IMR-90 (cell line): ENCODE measurements around the gene CISTR. TPM values are rescaled to one million over a fixed set of nuclear protein-coding genes. Genes with fewer than 3 reads are reported as not detected.

Experiments used
- ATAC-seq: fragments of 200-7000 bp; cut with Tn5 transposase; 2 replicates; pipeline ENCODE4 v1.9.1; 2020; ENCODE audit warnings: low read depth, mild to moderate bottlenecking, moderate library complexity
- BruUV-seq: library from RNA; stranded (reverse); fragments of 400-500 nt; replicated peaks from 2 replicates; lab custom pipeline; 2021; lab: Mats Ljungman, UMichigan
- CTCF ChIA-PET: fragments of 300-600 bp; formaldehyde crosslinking; extraction: SDS; loops from one replicate; lab custom pipeline; 2021; ENCODE audit warnings: antibody characterized with exemption; lab: Yijun Ruan, JAX
- POLR2A ChIA-PET: fragments of 300-600 bp; sonication (Branson Sonifier 250); formaldehyde crosslinking; loops from one replicate; lab custom pipeline; 2022; ENCODE audit warnings: antibody characterized with exemption; ENCODE audit not compliant: unreplicated experiment; lab: Charles Lee
- DNase-seq: peaks from one replicate; pipeline ENCODE4 v3.0.0; 2013
- H2AFZ ChIP-seq: replicated peaks from 2 replicates; pipeline ENCODE3; 2013; ENCODE audit warnings: low read length, mild to moderate bottlenecking; ENCODE audit not compliant: poor library complexity
- H2AK5ac ChIP-seq: 2 replicates; pipeline ENCODE4 v1.6.1; 2013; ENCODE audit warnings: low read depth, low read length, inconsistent platforms
- H2AK9ac ChIP-seq: replicated peaks from 2 replicates; pipeline ENCODE3; 2013; ENCODE audit warnings: mild to moderate bottlenecking, low read depth, low read length, moderate library complexity; ENCODE audit not compliant: poor library complexity
- H2BK120ac ChIP-seq: 2 replicates; pipeline ENCODE4 v1.6.1; 2013; ENCODE audit warnings: low read depth, low read length, inconsistent platforms
- H2BK15ac ChIP-seq: 3 replicates; pipeline ENCODE4 v1.6.1; 2013; ENCODE audit warnings: low read depth, low read length, inconsistent platforms
- H2BK20ac ChIP-seq: 2 replicates; pipeline ENCODE4 v1.6.1; 2013; ENCODE audit warnings: low read depth, mild to moderate bottlenecking, inconsistent platforms, low read length, moderate library complexity
- H2BK5ac ChIP-seq: 2 replicates; pipeline ENCODE4 v1.6.1; 2013; ENCODE audit warnings: mild to moderate bottlenecking, low read depth, low read length, inconsistent platforms; ENCODE audit not compliant: poor library complexity, severe bottlenecking
- H3K14ac ChIP-seq: replicated peaks from 2 replicates; pipeline ENCODE4 v1.6.1; 2013; ENCODE audit warnings: low read depth, low read length, inconsistent platforms
- H3K18ac ChIP-seq: 2 replicates; pipeline ENCODE4 v1.6.1; 2013; ENCODE audit warnings: low read depth, low read length, control low read depth
- H3K23ac ChIP-seq: 2 replicates; pipeline ENCODE4 v1.6.1; 2013; ENCODE audit warnings: low read depth, low read length, inconsistent platforms
- H3K27ac ChIP-seq: 2 replicates; pipeline ENCODE4 v1.5.1; 2013; ENCODE audit warnings: mild to moderate bottlenecking, control low read depth, low read length; ENCODE audit not compliant: insufficient read depth
- H3K27me3 ChIP-seq: 2 replicates; pipeline ENCODE4 v1.6.1; 2013; ENCODE audit warnings: low read length; ENCODE audit not compliant: control insufficient read depth, insufficient read depth
- H3K36me3 ChIP-seq: 2 replicates; pipeline ENCODE4 v1.6.1; 2013; ENCODE audit warnings: low read length, mixed read lengths; ENCODE audit not compliant: control insufficient read depth, insufficient read depth
- H3K4ac ChIP-seq: 2 replicates; pipeline ENCODE4 v1.6.1; 2013; ENCODE audit warnings: low read depth, low read length, inconsistent platforms
- H3K4me1 ChIP-seq: 2 replicates; pipeline ENCODE4 v1.6.1; 2013; ENCODE audit warnings: low read length, mixed read lengths; ENCODE audit not compliant: control insufficient read depth, insufficient read depth
- H3K4me2 ChIP-seq: 2 replicates; pipeline ENCODE4 v1.6.1; 2013; ENCODE audit warnings: low read depth, mild to moderate bottlenecking, control low read depth, low read length, moderate library complexity
- H3K4me3 ChIP-seq: 2 replicates; pipeline ENCODE4 v1.5.1; 2013; ENCODE audit warnings: low read depth, mild to moderate bottlenecking, control low read depth, low read length, moderate library complexity; ENCODE audit not compliant: insufficient read depth
- H3K56ac ChIP-seq: 2 replicates; pipeline ENCODE4 v1.6.1; 2013; ENCODE audit warnings: low read length, inconsistent platforms; ENCODE audit not compliant: insufficient read depth; ENCODE audit errors: extremely low read depth
- H3K79me1 ChIP-seq, 2 experiments: 2 replicates each; pipeline ENCODE4 v1.6.1; 2013; ENCODE audit warnings: low read length in 2 of 2, inconsistent platforms in 1 of 2, low read depth in 1 of 2
- H3K9ac ChIP-seq: 2 replicates; pipeline ENCODE4 v1.6.1; 2013; ENCODE audit warnings: low read depth, low read length, control low read depth
- H3K9me1 ChIP-seq: 2 replicates; pipeline ENCODE4 v1.6.1; 2013; ENCODE audit warnings: low read length, inconsistent platforms; ENCODE audit not compliant: insufficient read depth
- H3K9me3 ChIP-seq: 2 replicates; pipeline ENCODE4 v1.6.1; 2013; ENCODE audit warnings: low read length; ENCODE audit not compliant: control insufficient read depth, insufficient read depth
- H4K20me1 ChIP-seq: 2 replicates; pipeline ENCODE4 v1.6.1; 2013; ENCODE audit warnings: low read length, inconsistent platforms; ENCODE audit not compliant: insufficient read depth
- H4K5ac ChIP-seq: 2 replicates; pipeline ENCODE4 v1.6.1; 2013; ENCODE audit warnings: mild to moderate bottlenecking, low read depth, low read length, control low read depth
- H4K8ac ChIP-seq, 2 experiments: 2 replicates each; pipeline ENCODE4 v1.6.1; 2013; ENCODE audit warnings: low read depth in 2 of 2, low read length in 2 of 2, control low read depth in 1 of 2, inconsistent platforms in 1 of 2
- H4K91ac ChIP-seq: 2 replicates; pipeline ENCODE4 v1.6.1; 2013; ENCODE audit warnings: low read depth, low read length, inconsistent platforms; ENCODE audit not compliant: insufficient read depth
- BHLHE40 ChIP-seq: fragments of 150-350 bp; IDR thresholded peaks from 2 replicates; pipeline ENCODE4 v1.6.1; 2016; ENCODE audit warnings: mild to moderate bottlenecking, low read depth, low read length
- CEBPB ChIP-seq: IDR thresholded peaks from 2 replicates; pipeline ENCODE4 v1.6.1; 2012; ENCODE audit warnings: low read depth, low read length, improper control_type of control experiment
- CHD1 ChIP-seq: IDR thresholded peaks from 2 replicates; pipeline ENCODE4 v1.6.1; 2012; ENCODE audit warnings: low read depth, low read length, improper control_type of control experiment
- MAFK ChIP-seq: IDR thresholded peaks from 2 replicates; pipeline ENCODE4 v1.6.1; 2012; ENCODE audit warnings: low read depth, low read length, improper control_type of control experiment
- MAZ ChIP-seq: IDR thresholded peaks from 2 replicates; pipeline ENCODE4 v1.6.1; 2012; ENCODE audit warnings: low read depth, mild to moderate bottlenecking, low read length, improper control_type of control experiment, moderate library complexity, borderline replicate concordance
- NFE2L2 ChIP-seq: fragments of 150-350 bp; IDR thresholded peaks from 2 replicates; pipeline ENCODE4 v1.6.1; 2016; ENCODE audit warnings: low read depth, mild to moderate bottlenecking, low read length
- POLR2A ChIP-seq: IDR thresholded peaks from 2 replicates; pipeline ENCODE4 v1.6.1; 2012; ENCODE audit warnings: mild to moderate bottlenecking, low read depth, low read length
- RAD21 ChIP-seq: IDR thresholded peaks from 2 replicates; pipeline ENCODE4 v1.6.1; 2012; ENCODE audit warnings: low read length, improper control_type of control experiment
- RCOR1 ChIP-seq: IDR thresholded peaks from 2 replicates; pipeline ENCODE4 v1.6.1; 2012; ENCODE audit warnings: mild to moderate bottlenecking, low read length, improper control_type of control experiment; ENCODE audit not compliant: insufficient replicate concordance
- RFX5 ChIP-seq: IDR thresholded peaks from 2 replicates; pipeline ENCODE4 v1.8.0; 2012; ENCODE audit warnings: low read depth, mild to moderate bottlenecking, low read length, moderate library complexity
- SMC3 ChIP-seq: fragments of 150-350 bp; IDR thresholded peaks from 2 replicates; pipeline ENCODE4 v1.6.1; 2016; ENCODE audit warnings: low read depth, mild to moderate bottlenecking, antibody characterized with exemption, low read length, moderate library complexity
- WGBS, 2 experiments: methylation state at CpG; one replicate each; pipeline versions ENCODE4 v1.1.5 to v1.1.7; 2013; ENCODE audit warnings: missing lambda C conversion rate in 2 of 2; ENCODE audit not compliant: insufficient read length in 1 of 2; ENCODE audit errors: extremely low coverage in 2 of 2; 5-methylcytosine and 5-hydroxymethylcytosine counted together
- dilution Hi-C: fragments of 300-500 bp; cut with HindIII; formaldehyde crosslinking; loops from one replicate; pipeline ENCODE4 v1.14.3; 2018; ENCODE audit warnings: low sequenced_read_pairs; ENCODE audit not compliant: unreplicated experiment
- in situ Hi-C: fragments of 300-500 bp; cut with MboI; formaldehyde crosslinking; loops from 3 replicates; pipeline ENCODE4 v1.14.3; 2019; ENCODE audit warnings: low sequenced_read_pairs, inconsistent platforms, mixed read lengths
- intact Hi-C: fragments of 100-400 bp; cut with micrococcal nuclease; formaldehyde crosslinking; loops from 2 replicates; pipeline ENCODE4 v1.10.0; 2022
- polyA plus RNA-seq, 3 experiments: library from polyadenylated mRNA; depleted of rRNA; stranded (reverse); fragments of >200 nt; gene quantifications; 2 replicates each; pipeline ENCODE4 v1.2.3, GENCODE V29; 2012; ENCODE audit warnings: low replicate concordance in 1 of 3
- total RNA-seq: library from RNA; depleted of rRNA; stranded (reverse); fragments of >200 nt; gene quantifications from 2 replicates; pipeline ENCODE4 v1.2.3, GENCODE V29; 2012
- TF ChIP-seq, protein P1 (sequence below): conservative IDR thresholded peaks from 2 replicates; pipeline ENCODE4 v1.5.1; 2012; ENCODE audit warnings: mild to moderate bottlenecking, low read depth, low read length, improper control_type of control experiment
- TF ChIP-seq, protein P2 (sequence below): fragments of 150-350 bp; IDR thresholded peaks from 2 replicates; pipeline ENCODE4 v1.6.1; 2017; ENCODE audit warnings: mild to moderate bottlenecking, antibody characterized with exemption, low read length, low read depth
- TF ChIP-seq, protein P3 (sequence below): fragments of 150-350 bp; IDR thresholded peaks from 2 replicates; pipeline ENCODE4 v1.6.1; 2016; ENCODE audit warnings: low read depth, mild to moderate bottlenecking, low read length, moderate library complexity, borderline replicate concordance

Gene CISTR
- total and polyA plus RNA-seq, 2 of the 4 experiments (the other 2 are of a cell fraction), result not detected

DNA sequence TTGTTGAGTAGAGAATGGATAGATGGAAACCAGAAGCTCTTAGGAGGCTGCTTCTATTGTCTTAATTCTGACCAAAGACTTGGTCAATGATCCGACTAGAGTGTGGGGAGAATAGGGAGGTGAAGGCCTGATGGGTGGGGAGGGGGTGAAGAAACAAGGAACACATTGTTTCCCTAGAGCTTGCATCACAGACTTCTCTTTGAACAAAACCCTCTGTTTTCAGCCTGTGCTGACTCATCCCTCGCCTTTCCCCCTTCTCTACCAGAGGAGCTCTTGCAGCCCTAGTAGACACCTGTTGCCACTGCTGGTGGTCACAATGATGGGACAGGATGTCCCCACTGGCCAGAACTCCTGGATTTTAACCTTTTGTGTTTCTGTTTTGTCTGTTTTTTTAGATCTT is 46.8 kb upstream of the CISTR start (continued):
- TF ChIP-seq, protein P1, sequence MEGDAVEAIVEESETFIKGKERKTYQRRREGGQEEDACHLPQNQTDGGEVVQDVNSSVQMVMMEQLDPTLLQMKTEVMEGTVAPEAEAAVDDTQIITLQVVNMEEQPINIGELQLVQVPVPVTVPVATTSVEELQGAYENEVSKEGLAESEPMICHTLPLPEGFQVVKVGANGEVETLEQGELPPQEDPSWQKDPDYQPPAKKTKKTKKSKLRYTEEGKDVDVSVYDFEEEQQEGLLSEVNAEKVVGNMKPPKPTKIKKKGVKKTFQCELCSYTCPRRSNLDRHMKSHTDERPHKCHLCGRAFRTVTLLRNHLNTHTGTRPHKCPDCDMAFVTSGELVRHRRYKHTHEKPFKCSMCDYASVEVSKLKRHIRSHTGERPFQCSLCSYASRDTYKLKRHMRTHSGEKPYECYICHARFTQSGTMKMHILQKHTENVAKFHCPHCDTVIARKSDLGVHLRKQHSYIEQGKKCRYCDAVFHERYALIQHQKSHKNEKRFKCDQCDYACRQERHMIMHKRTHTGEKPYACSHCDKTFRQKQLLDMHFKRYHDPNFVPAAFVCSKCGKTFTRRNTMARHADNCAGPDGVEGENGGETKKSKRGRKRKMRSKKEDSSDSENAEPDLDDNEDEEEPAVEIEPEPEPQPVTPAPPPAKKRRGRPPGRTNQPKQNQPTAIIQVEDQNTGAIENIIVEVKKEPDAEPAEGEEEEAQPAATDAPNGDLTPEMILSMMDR, result no peak
- TF ChIP-seq RAD21 (no peak), SMC3 (no peak), POLR2A (no peak), CHD1 (no peak)

DNA sequence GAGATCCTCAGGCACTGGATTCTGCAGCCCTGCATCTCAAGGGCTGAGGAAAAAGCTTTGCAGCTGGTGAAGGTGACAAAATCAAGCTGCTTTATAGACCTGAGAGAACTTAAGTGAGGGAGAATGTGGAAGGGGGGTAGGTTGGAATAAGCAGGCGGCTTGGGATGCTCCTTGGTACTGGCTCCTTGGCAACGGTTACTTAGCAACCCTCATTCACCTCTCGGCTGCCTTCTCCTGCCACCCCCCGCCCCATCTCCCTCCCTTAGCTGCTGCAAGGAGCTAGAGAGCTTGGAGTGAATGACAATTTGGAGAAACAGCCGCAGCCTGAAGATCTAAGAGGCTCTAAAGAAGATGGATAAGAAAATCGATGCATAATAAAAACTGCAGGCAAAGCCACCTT is 44.1 kb upstream of the CISTR start:
- no CpG with 5 or more reads among the region's 6 CpGs for WGBS, 2 experiments
- POLR2A ChIA-PET, result no interaction called here
- TF ChIP-seq MAFK (no peak), POLR2A (no peak), NFE2L2 (no peak), MAZ (no peak), CEBPB (no peak), RCOR1 (no peak), RFX5 (no peak), BHLHE40 (no peak)
- TF ChIP-seq, protein P2, sequence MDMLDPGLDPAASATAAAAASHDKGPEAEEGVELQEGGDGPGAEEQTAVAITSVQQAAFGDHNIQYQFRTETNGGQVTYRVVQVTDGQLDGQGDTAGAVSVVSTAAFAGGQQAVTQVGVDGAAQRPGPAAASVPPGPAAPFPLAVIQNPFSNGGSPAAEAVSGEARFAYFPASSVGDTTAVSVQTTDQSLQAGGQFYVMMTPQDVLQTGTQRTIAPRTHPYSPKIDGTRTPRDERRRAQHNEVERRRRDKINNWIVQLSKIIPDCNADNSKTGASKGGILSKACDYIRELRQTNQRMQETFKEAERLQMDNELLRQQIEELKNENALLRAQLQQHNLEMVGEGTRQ, result no peak
- TF ChIP-seq, protein P3, sequence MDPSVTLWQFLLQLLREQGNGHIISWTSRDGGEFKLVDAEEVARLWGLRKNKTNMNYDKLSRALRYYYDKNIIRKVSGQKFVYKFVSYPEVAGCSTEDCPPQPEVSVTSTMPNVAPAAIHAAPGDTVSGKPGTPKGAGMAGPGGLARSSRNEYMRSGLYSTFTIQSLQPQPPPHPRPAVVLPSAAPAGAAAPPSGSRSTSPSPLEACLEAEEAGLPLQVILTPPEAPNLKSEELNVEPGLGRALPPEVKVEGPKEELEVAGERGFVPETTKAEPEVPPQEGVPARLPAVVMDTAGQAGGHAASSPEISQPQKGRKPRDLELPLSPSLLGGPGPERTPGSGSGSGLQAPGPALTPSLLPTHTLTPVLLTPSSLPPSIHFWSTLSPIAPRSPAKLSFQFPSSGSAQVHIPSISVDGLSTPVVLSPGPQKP, result no peak

More for the DNA sequence above, 44.1 kb upstream of the CISTR start:
- Histone ChIP-seq H2AFZ (no peak overlapping the region), H3K9me3 (no peaks in the 10 kb centered on the region), H3K79me1 (no peaks in the 10 kb centered on the region), H3K56ac (no peak overlapping the region), H3K9ac (no peak overlapping the region), H3K4me2 (no peak overlapping the region), H3K23ac (no peak overlapping the region), H2BK15ac (no peak overlapping the region), H4K5ac (no peak overlapping the region), H2AK5ac (no peak overlapping the region), H4K8ac (no peak overlapping the region), H3K4me3 (no peak overlapping the region), H3K4ac (no peak overlapping the region), H3K4me1 (no peaks in the 10 kb centered on the region), H3K18ac (no peak overlapping the region), H3K9me1 (no peaks in the 10 kb centered on the region), H2BK20ac (no peak overlapping the region), H4K20me1 (no peaks in the 10 kb centered on the region), H3K27ac (no peak overlapping the region), H3K27me3 (peaks cover 47% of the 10 kb centered on the region), H3K36me3 (no peaks in the 10 kb centered on the region), H3K14ac (no peak overlapping the region), H2BK120ac (no peak overlapping the region), H4K91ac (no peak overlapping the region), H2AK9ac (no peak overlapping the region), H2BK5ac (no peak overlapping the region)
- intact Hi-C loops, result no loop called here
- CTCF ChIA-PET, result interaction anchor here (1.0 kb wide), 1 partner anchor 10 kb away, joined by 3 read pairs; no protein-coding TSS in a partner anchor
- no TSS peak for BruUV-seq
- ATAC-seq (no peak), DNase-seq (no peak)
- dilution Hi-C loops, result no loop called here
- in situ Hi-C loops, result no loop called here
